Right atrium auricular region (tissue), 2 donors: ENCODE measurements around the gene MYO5B. TPM values are rescaled to one million over a fixed set of nuclear protein-coding genes. Genes with fewer than 3 reads are reported as not detected.

Source experiments
- DNase-seq: peaks from one replicate; pipeline ENCODE4 v3.0.0-alpha.2; 2019; ENCODE audit warnings: low spot score
- H3K27ac ChIP-seq, 2 donors: fragments of 200-600 bp; sonication (generic); 1 replicate in 1 of 2; 2 replicates in 1 of 2; pipeline ENCODE4 v1.5.1; 2016 to 2019
- H3K27me3 ChIP-seq, 2 donors: fragments of 200-600 bp; sonication (generic); one replicate each; pipeline versions ENCODE4 v1.5.1 to v1.6.0; 2017 to 2019
- H3K36me3 ChIP-seq: fragments of 200-600 bp; sonication (generic); one replicate; pipeline ENCODE4 v1.5.1; 2016
- H3K4me1 ChIP-seq, 2 donors: fragments of 200-600 bp; sonication (generic); one replicate each; pipeline versions ENCODE4 v1.5.1 to v1.6.0; 2017 to 2019
- H3K4me3 ChIP-seq, 2 donors: fragments of 200-600 bp; sonication (generic); 1 replicate in 1 of 2; 2 replicates in 1 of 2; pipeline ENCODE4 v1.5.1; 2017 to 2019; ENCODE audit warnings: mild to moderate bottlenecking in 1 of 2, moderate library complexity in 1 of 2
- H3K9me3 ChIP-seq, 2 donors: fragments of 200-600 bp; sonication (generic); one replicate each; pipeline ENCODE4 v1.5.1; 2019
- CTCF ChIP-seq, 2 donors: fragments of 200-600 bp; sonication (generic); IDR thresholded peaks; one replicate each; pipeline ENCODE4 v1.5.1; 2019; ENCODE audit warnings: antibody characterized with exemption in 2 of 2
- total RNA-seq, 2 donors: library from RNA; depleted of rRNA; stranded (reverse); fragments of >200 nt; gene quantifications; one replicate each; pipeline ENCODE4 v1.1.0, GENCODE V29; 2016

Gene MYO5B
- total RNA-seq, 2 donors from 2014 or later = 7.7 to 10.2 TPM

GRCh38 chr18:50192995-50193795 is 1.8 kb downstream of the MYO5B start:
- peak overlapping the region; percentile 54 to 61 for H3K4me3 ChIP-seq
- H3K9me3 ChIP-seq = no peaks in the 10 kb centered on the region
- no peak for DNase-seq
- peaks cover 0 to 15% of the 10 kb centered on the region in 2 donors for H3K4me1 ChIP-seq
- H3K27me3 ChIP-seq = peaks cover 3 to 6% of the 10 kb centered on the region in 2 donors
- H3K36me3 ChIP-seq = no peaks in the 10 kb centered on the region
- TF ChIP-seq CTCF (IDR thresholded peaks at IDR 0.05) = no peak
- H3K27ac ChIP-seq = no peak overlapping the region

- Histone ChIP-seq H3K9me3 (no peaks in the 10 kb centered on the region), H3K4me1 (peaks cover 0 to 15% of the 10 kb centered on the region in 2 donors), H3K27me3 (peaks cover 3 to 6% of the 10 kb centered on the region in 2 donors), H3K27ac (no peak overlapping the region), H3K4me3 (no peak overlapping the region), H3K36me3 (no peaks in the 10 kb centered on the region)
- no peak for TF ChIP-seq CTCF (IDR thresholded peaks at IDR 0.05)
- no peak for DNase-seq
These were observed 4.0 kb downstream of the MYO5B start for GRCh38 chr18:50190926-50191325.

GRCh38 chr18:50190236-50190635 is 4.7 kb downstream of the MYO5B start:
- H3K27ac ChIP-seq = no peak overlapping the region
- peaks cover 0 to 15% of the 10 kb centered on the region in 2 donors for H3K4me1 ChIP-seq
- H3K9me3 ChIP-seq = no peaks in the 10 kb centered on the region
- no peak overlapping the region for H3K4me3 ChIP-seq
- no peak for TF ChIP-seq CTCF (IDR thresholded peaks at IDR 0.05)
- H3K36me3 ChIP-seq = no peaks in the 10 kb centered on the region
- no peak for DNase-seq
- H3K27me3 ChIP-seq = peaks cover 3 to 6% of the 10 kb centered on the region in 2 donors

GRCh38 chr18:50189160-50189559 is 5.8 kb downstream of the MYO5B start:
- Histone ChIP-seq H3K4me3 (no peak overlapping the region), H3K27ac (no peak overlapping the region), H3K4me1 (peaks cover 0 to 12% of the 10 kb centered on the region in 2 donors), H3K36me3 (no peaks in the 10 kb centered on the region), H3K27me3 (peaks cover 1 to 6% of the 10 kb centered on the region in 2 donors), H3K9me3 (no peaks in the 10 kb centered on the region)
- no peak for TF ChIP-seq CTCF (IDR thresholded peaks at IDR 0.05)
- DNase-seq = no peak

- peaks cover 0 to 5% of the 10 kb centered on the region in 2 donors for H3K27me3 ChIP-seq
These were observed 6.3 kb downstream of the MYO5B start for GRCh38 chr18:50188652-50189051.

More at GRCh38 chr18:50188652-50189051, 6.3 kb downstream of the MYO5B start:
- Histone ChIP-seq H3K36me3 (no peaks in the 10 kb centered on the region), H3K4me3 (no peak overlapping the region), H3K27ac (no peak overlapping the region), H3K9me3 (no peaks in the 10 kb centered on the region), H3K4me1 (peaks cover 0 to 7% of the 10 kb centered on the region in 2 donors)
- no peak for TF ChIP-seq CTCF (IDR thresholded peaks at IDR 0.05)
- DNase-seq = no peak
